ENCODE data around the gene TEAD1. TPM values are rescaled to one million over a fixed set of nuclear protein-coding genes. Genes with fewer than 3 reads are reported as not detected.

The TEAD1 gene
- total RNA-seq, 4 donors from 2014 or later: 86.9 to 205 (median 151) TPM

DNA sequence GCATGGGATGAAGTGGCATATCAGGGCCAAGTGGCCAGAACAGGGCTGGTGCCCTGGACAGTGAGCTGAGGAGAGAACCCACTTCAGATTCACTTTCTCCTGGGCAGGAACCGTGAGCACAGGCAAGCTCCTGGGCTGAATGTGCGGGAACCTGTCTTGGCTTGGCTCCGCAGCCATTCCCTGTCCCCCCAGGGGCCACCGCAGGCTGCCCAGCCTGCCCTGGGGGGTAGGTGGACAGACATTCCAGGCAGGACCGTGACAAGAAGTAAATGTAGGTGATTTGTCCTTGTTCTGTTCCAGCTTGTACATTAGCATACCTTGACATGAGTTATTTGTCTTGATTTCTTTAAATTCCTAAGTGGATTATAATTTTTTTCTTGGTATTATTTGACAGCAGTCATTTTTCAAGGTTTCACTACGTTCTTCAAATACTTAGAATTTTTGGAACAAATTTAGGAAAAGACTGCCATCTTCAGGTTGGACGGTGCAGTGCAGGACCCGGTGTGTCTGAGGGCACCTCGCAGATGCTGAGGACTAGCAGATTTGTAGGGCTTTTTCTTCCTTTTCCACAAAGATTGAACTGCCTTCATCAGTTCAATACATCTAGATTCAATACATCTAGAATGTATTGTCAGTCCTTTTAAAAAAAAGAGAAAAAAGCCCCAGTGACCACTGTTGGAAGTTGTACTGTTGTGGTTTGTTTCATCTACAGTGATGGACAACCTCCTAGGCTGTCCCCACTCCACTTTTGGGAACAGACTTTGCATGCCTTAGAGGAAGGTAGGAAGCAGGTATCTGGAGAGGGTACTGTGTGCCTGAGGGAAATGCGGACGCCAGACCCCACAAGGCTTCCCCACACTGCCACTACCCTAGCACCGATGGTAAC is 219.8 kb downstream of the TEAD1 start:
- TF ChIP-seq, protein P1, sequence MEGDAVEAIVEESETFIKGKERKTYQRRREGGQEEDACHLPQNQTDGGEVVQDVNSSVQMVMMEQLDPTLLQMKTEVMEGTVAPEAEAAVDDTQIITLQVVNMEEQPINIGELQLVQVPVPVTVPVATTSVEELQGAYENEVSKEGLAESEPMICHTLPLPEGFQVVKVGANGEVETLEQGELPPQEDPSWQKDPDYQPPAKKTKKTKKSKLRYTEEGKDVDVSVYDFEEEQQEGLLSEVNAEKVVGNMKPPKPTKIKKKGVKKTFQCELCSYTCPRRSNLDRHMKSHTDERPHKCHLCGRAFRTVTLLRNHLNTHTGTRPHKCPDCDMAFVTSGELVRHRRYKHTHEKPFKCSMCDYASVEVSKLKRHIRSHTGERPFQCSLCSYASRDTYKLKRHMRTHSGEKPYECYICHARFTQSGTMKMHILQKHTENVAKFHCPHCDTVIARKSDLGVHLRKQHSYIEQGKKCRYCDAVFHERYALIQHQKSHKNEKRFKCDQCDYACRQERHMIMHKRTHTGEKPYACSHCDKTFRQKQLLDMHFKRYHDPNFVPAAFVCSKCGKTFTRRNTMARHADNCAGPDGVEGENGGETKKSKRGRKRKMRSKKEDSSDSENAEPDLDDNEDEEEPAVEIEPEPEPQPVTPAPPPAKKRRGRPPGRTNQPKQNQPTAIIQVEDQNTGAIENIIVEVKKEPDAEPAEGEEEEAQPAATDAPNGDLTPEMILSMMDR (IDR thresholded peaks at IDR 0.05; ENCODE audit: low read depth): no peak

DNA sequence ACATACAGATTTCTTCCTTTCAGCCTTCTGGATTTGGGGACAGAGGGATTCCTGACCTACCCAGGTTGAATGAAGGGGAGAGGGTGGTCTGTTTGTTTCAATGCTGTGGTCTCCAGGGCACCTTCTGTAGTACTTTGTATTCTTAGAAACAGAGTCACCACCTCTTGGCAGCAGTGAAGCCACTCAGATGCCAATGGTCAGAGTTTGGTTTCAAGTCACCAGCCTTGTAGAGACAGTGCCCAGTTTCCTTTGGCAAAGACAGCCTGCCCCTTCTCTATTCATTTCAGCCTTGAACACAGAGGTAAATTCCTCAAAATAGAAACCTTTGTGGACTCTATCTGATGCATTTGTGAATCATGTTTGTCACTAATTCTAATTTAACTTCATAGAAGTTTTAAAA is 223.2 kb downstream of the TEAD1 start:
- TF ChIP-seq, protein P1 (IDR thresholded peaks at IDR 0.05; ENCODE audit: low read depth): no peak

DNA sequence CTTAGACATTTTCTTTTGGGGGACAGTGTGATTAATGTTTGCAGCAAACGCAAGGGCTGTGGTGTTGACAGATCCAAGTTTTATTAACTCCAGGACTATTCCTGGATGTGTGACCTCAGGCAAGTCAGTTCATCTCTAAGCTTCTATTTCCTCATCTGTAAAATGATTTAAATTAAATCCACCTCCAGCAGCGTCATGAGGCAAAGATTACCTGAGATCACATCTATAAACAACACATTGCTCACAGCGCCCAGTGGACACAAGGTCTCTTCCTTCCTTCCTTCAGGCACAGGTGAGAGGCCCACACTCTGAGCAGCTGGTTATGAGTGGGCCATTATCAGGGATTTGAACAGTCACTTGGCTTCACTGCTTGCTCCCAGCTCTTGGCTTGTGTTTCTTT is 223.6 kb downstream of the TEAD1 start:
- TF ChIP-seq, protein P1 (IDR thresholded peaks at IDR 0.05; ENCODE audit: low read depth): no peak

DNA sequence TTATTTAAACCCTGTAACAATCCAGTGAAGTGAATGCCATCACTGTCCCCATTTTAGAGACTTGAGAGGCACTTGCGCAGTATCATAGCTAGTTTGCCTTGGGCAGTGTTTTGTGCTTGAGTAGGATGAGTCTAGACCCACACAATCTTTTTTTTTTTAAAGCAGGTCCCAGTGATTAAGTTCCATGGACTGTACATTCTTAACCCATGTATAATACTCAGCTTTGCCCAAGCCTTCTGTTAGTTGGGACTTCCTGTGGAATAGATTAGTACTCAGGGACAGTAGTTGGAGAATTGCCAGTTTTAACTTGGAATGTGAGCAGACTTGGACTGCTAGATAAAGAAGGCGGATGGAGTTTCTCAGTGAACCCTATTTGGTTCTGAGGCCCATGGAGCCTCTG is 226.3 kb downstream of the TEAD1 start:
- TF ChIP-seq, protein P1 (IDR thresholded peaks at IDR 0.05; ENCODE audit: low read depth): no peak

DNA sequence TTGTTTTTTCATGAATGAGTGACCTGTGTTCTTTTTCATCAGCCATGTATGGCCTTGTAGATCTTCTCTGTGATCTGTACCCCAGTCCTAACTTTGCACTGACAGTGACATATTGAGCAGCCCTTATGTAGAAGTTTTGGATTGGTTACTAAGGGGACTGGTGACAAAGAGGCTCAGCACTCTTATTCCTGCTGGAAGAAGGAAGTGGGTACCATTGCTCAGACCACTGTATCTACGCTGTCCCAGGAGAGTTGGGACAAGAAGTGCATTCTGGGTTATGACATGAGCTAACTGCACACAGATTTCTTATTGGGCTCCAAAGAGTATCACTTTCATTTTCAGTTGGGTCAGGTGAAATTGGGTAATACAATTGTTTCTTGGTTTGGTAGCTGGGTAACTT is 227.1 kb downstream of the TEAD1 start:
- TF ChIP-seq, protein P1 (IDR thresholded peaks at IDR 0.05; ENCODE audit: low read depth): no peak

DNA sequence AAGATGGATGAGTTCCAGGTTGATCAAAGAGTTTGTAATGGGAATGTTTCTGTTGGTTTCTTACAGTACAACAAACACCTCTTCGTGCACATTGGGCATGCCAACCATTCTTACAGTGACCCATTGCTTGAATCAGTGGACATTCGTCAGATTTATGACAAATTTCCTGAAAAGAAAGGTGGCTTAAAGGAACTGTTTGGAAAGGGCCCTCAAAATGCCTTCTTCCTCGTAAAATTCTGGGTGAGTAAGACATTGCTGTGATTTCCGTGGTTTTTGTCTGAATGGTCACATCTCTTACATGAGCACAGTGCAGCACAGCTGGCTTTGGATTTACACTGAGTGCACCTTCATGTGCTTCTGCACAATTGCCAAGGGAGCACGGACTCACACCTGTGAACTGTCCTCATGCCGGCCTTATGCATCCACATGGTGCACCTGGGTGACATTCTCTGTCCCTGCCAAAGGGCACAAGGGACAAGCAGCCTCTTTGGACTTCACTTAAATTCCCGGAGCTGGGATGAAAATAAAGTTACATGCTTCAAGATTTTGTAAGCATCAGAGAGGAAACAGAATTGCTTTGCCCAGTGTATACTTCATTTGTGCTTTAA is 227.8 kb downstream of the TEAD1 start:
- TF ChIP-seq, protein P1 (IDR thresholded peaks at IDR 0.05; ENCODE audit: low read depth): no peak

DNA sequence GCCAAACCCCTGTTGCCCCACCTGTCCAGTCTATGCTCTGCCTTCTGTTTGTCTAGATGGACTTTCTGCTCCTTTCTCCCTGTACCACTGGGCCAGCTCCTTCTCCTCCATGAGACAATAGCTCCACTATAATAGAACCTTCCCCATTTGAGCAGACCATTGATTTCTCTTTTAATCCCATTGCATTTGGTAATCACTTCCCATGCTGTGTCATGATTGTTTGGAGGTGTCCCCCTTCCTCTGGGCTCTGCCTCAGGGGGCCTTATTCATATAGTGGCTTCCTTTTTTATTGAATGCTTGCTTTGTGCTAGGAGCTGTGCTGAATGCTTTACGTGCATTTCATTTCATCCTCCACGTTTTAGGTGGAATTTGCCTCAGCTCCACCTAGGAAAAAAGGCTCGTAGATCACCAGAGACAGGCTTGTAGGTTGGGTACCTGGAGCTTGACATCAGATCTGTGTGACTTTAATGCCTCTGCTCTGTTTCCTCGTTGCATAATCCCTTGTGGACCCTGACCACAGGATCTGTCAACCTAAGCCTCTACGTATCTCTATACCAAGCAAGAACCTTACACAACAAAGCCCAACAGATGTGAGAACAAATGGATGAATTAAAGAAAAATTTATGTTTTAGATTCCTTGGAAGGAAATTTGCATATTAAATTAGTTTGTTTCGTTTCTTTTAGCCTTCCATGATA is 228.7 kb downstream of the TEAD1 start:
- TF ChIP-seq, protein P1 (IDR thresholded peaks at IDR 0.05; ENCODE audit: low read depth): no peak
